Ovary (tissue), 3 donors: Measurements from ENCODE around the gene SRD5A1.

ENCODE experiments used
- POLR2A ChIP-seq: fragments of 450-650 bp; IDR thresholded peaks from one replicate; pipeline ENCODE4 v1.6.1; 2017; ENCODE audit warnings: antibody characterized with exemption, mild to moderate bottlenecking, moderate library complexity
- TF ChIP-seq, protein P1 (sequence below), 3 donors: fragments of 450-650 bp in 2 of 3; fragments of 200-600 bp in 1 of 3; IDR thresholded peaks; one replicate each; pipeline versions ENCODE4 v1.5.1 to v1.8.0; 2016 to 2022; ENCODE audit warnings: antibody characterized with exemption in 3 of 3, mild to moderate bottlenecking in 1 of 3
- donor health status: DM: no; HTN: no; CAD: no.

DNA sequence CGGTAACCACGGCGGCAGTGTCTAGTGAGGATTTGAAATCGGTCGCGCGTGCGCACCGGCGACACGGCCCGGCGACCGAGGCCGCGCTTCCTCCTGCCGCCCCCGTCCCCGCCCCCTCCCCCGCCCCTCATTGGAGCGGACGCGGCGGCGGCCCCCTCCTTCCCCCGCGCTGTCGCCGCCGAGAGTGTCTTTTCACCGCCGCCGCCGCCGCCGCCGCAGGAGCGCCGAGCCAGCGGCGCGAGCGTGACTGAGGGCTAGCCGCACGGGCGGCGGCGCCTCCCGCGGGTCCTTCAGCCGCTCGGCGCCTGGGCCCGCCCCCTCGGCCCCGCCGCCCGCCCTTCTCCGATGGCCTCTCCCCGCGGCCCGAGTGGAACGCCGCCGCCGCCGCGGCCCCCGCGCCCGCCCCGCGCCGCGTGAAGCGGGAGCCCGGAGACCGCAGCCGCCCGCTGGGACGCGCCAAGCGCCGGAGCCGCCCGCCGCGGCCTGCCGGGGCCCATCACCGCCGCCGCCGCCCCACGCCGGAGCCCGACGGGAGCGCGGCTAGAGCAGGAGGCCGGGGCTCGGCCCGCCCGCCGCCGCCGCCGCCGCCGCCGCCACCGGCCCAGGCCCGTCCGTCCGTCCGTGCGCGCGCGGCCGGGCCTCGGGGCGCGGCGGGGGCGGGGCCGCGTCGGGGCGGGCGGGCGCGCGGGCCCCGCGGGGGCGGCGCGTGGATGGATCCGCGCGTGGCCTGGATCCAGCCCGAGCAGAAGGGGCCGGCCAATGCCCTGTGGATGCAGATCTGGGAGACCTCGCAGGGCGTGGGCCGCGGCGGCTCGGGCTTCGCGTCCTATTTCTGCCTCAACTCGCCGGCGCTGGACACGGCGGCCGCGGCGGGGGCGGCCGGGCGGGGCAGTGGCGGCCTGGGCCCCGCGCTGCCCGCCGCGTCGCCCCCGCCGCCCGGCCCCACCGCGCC is 80.3 kb downstream of the SRD5A1 start, which contains the start of gene TENT4A:
- TF ChIP-seq, protein P1, sequence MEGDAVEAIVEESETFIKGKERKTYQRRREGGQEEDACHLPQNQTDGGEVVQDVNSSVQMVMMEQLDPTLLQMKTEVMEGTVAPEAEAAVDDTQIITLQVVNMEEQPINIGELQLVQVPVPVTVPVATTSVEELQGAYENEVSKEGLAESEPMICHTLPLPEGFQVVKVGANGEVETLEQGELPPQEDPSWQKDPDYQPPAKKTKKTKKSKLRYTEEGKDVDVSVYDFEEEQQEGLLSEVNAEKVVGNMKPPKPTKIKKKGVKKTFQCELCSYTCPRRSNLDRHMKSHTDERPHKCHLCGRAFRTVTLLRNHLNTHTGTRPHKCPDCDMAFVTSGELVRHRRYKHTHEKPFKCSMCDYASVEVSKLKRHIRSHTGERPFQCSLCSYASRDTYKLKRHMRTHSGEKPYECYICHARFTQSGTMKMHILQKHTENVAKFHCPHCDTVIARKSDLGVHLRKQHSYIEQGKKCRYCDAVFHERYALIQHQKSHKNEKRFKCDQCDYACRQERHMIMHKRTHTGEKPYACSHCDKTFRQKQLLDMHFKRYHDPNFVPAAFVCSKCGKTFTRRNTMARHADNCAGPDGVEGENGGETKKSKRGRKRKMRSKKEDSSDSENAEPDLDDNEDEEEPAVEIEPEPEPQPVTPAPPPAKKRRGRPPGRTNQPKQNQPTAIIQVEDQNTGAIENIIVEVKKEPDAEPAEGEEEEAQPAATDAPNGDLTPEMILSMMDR (IDR thresholded peaks at IDR 0.05) = no peak
- TF ChIP-seq POLR2A = no peak
